Measurements from ENCODE around the gene SRMS. TPM values are rescaled to one million over a fixed set of nuclear protein-coding genes. Genes with fewer than 3 reads are reported as not detected.

Gene SRMS
- total RNA-seq, 1 experiment from 2014 or later = 1.4 TPM

- CTCF ChIA-PET = no interaction called here
- intact Hi-C loops (cut with micrococcal nuclease) = no loop called here
Measured at GRCh38 chr20:63594043-63594561, 46.6 kb upstream of the SRMS start.

GRCh38 chr20:63592661-63593060, 45.1 kb upstream of the SRMS start:
- Mint-ChIP-seq H3K4me3 (ENCODE audit: unreplicated experiment) (no peak overlapping the region), H3K4me1 (ENCODE audit: insufficient read depth, unreplicated experiment) (no peaks in the 10 kb centered on the region), H3K27me3 (ENCODE audit: insufficient read depth, unreplicated experiment) (no peaks in the 10 kb centered on the region), H3K9me3 (ENCODE audit: unreplicated experiment) (no peaks in the 10 kb centered on the region), H3K36me3 (ENCODE audit: insufficient read depth, unreplicated experiment) (peaks cover 31% of the 10 kb centered on the region), H3K27ac (ENCODE audit: low read depth, unreplicated experiment) (no peak overlapping the region)
- no TSS peak for BruUV-seq (replicated peaks)
- intact Hi-C loops (cut with micrococcal nuclease) = no loop called here
- DNase-seq (ENCODE audit: unreplicated experiment) = no peak
- no peak for TF ChIP-seq CTCF (IDR thresholded peaks at IDR 0.05; ENCODE audit: unreplicated experiment)
- ChIA-PET CTCF (no interaction called here), POLR2A (interaction anchor here (0.7 kb wide), 1 partner anchor 57 kb away, joined by 3 read pairs; no protein-coding TSS in a partner anchor)

More at GRCh38 chr20:63594043-63594561, 46.6 kb upstream of the SRMS start:
- Mint-ChIP-seq H3K4me3 (ENCODE audit: unreplicated experiment) (no peak overlapping the region), H3K27me3 (ENCODE audit: insufficient read depth, unreplicated experiment) (no peaks in the 10 kb centered on the region), H3K36me3 (ENCODE audit: insufficient read depth, unreplicated experiment) (peaks cover 40% of the 10 kb centered on the region), H3K4me1 (ENCODE audit: insufficient read depth, unreplicated experiment) (no peaks in the 10 kb centered on the region), H3K27ac (ENCODE audit: low read depth, unreplicated experiment) (no peak overlapping the region), H3K9me3 (ENCODE audit: unreplicated experiment) (no peaks in the 10 kb centered on the region)
- no peak for TF ChIP-seq CTCF (IDR thresholded peaks at IDR 0.05; ENCODE audit: unreplicated experiment)
- DNase-seq (ENCODE audit: unreplicated experiment) = no peak
- BruUV-seq (replicated peaks) = no TSS peak
- POLR2A ChIA-PET = no interaction called here

GRCh38 chr20:63591786-63592355, 44.3 kb upstream of the SRMS start:
- H3K4me1 Mint-ChIP-seq (ENCODE audit: insufficient read depth, unreplicated experiment) = no peaks in the 10 kb centered on the region
- no peak for TF ChIP-seq CTCF (IDR thresholded peaks at IDR 0.05; ENCODE audit: unreplicated experiment)
- H3K4me3 Mint-ChIP-seq (ENCODE audit: unreplicated experiment) = no peak overlapping the region
- no peaks in the 10 kb centered on the region for H3K27me3 Mint-ChIP-seq (ENCODE audit: insufficient read depth, unreplicated experiment)
- ChIA-PET CTCF (interaction anchor here (0.6 kb wide), 1 partner anchor 24 kb away, joined by 3 read pairs; no protein-coding TSS in a partner anchor), POLR2A (interaction anchor here (0.6 to 1.0 kb wide), 3 partner anchors 12 to 273 kb away, joined by 3 read pairs; partner anchors contain the start of gene TPD52L2)
- H3K27ac Mint-ChIP-seq (ENCODE audit: low read depth, unreplicated experiment) = no peak overlapping the region
- H3K36me3 Mint-ChIP-seq (ENCODE audit: insufficient read depth, unreplicated experiment) = peaks cover 31% of the 10 kb centered on the region
- no peak for DNase-seq (ENCODE audit: unreplicated experiment)
- BruUV-seq (replicated peaks) = no TSS peak
- intact Hi-C loops (cut with micrococcal nuclease) = no loop called here
- no peaks in the 10 kb centered on the region for H3K9me3 Mint-ChIP-seq (ENCODE audit: unreplicated experiment)

- POLR2A ChIA-PET = interaction anchor here (1.0 kb wide), 1 partner anchor 13 kb away, joined by 3 read pairs; no protein-coding TSS in a partner anchor
- CTCF ChIA-PET = interaction anchor here (0.6 kb wide), 1 partner anchor 25 kb away, joined by 3 read pairs; no protein-coding TSS in a partner anchor
Measured at GRCh38 chr20:63591147-63591533, 43.6 kb upstream of the SRMS start.

More at GRCh38 chr20:63591147-63591533, 43.6 kb upstream of the SRMS start:
- intact Hi-C loops (cut with micrococcal nuclease) = no loop called here
- H3K27ac Mint-ChIP-seq (ENCODE audit: low read depth, unreplicated experiment) = no peak overlapping the region
- no peak for TF ChIP-seq CTCF (IDR thresholded peaks at IDR 0.05; ENCODE audit: unreplicated experiment)
- H3K36me3 Mint-ChIP-seq (ENCODE audit: insufficient read depth, unreplicated experiment) = peaks cover 31% of the 10 kb centered on the region
- no peak overlapping the region for H3K4me3 Mint-ChIP-seq (ENCODE audit: unreplicated experiment)
- no TSS peak for BruUV-seq (replicated peaks)
- no peaks in the 10 kb centered on the region for H3K9me3 Mint-ChIP-seq (ENCODE audit: unreplicated experiment)
- H3K4me1 Mint-ChIP-seq (ENCODE audit: insufficient read depth, unreplicated experiment) = no peaks in the 10 kb centered on the region
- no peak for DNase-seq (ENCODE audit: unreplicated experiment)
- no peaks in the 10 kb centered on the region for H3K27me3 Mint-ChIP-seq (ENCODE audit: insufficient read depth, unreplicated experiment)
